Peyer's patch (tissue), 4 donors: ENCODE data around the gene USP10.
A peak's percentile ranks its signal among the peaks of the same experiment; 100 is the strongest.

Source experiments
- CTCF ChIP-seq, 6 experiments: fragments of 450-650 bp in 4 of 6; fragments of 200-600 bp in 2 of 6; sonication (generic) in 1 of 6; IDR thresholded peaks; one replicate each; pipeline ENCODE4 v1.5.1; 2017 to 2019; ENCODE audit warnings: antibody characterized with exemption in 6 of 6, mild to moderate bottlenecking in 3 of 6, moderate library complexity in 1 of 6
- POLR2A ChIP-seq, 2 donors: fragments of 450-650 bp; IDR thresholded peaks; one replicate each; pipeline ENCODE4 v1.5.1; 2017; ENCODE audit warnings: antibody characterized with exemption in 2 of 2, mild to moderate bottlenecking in 2 of 2, moderate library complexity in 2 of 2

DNA sequence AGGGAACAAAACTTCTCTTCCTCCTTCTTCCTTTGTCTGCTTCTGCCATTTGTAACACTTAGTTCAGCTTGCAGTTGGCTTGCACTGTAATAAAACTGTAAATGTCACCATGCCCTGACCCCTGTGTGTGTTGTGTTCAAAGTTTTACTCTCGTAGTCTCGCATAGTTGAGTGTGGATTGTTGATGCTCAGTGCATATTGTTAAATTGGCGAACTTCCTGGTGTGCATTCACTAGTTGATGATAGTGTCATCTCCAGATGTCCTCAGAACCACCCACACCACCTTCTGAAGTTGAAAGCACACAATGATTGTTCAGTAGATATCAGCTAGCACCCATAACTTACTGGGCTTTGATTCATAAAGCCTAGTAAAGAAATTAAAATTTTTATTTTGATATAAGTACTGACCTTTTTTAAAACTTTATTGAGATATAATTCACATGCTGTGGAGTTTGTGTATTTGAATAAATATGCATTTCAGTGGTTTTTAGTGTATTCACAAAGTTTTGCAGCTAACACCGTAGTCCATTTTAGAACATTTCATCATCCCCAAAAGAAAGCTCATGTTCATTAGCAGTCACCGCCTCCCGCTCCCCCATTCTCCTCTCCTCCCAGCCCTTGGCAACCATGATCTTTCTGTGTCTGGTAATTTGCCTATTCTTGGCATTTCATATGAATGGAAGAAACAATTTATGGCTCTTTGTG is 25.0 kb downstream of the USP10 start:
- TF ChIP-seq CTCF (IDR thresholded peaks at IDR 0.05) = peak in 1 of 6 experiments; percentile 1
- TF ChIP-seq POLR2A (IDR thresholded peaks at IDR 0.05) = no peak
